GM18517 (cell line): ENCODE measurements around the gene USP20.

Source experiments
- ATAC-seq: cut with Tn5 transposase; IDR thresholded peaks from one replicate; pipeline ENCODE4 v1.9.1; 2021; ENCODE audit warnings: mild to moderate bottlenecking, moderate library complexity; ENCODE audit not compliant: unreplicated experiment

The USP20 gene

GRCh38 chr9:129874261-129875101, 39.2 kb downstream of the USP20 start:
- no peak for ATAC-seq

- ATAC-seq, result no peak
Measured at GRCh38 chr9:129875181-129875611, 39.9 kb downstream of the USP20 start.

GRCh38 chr9:129875687-129876395, 40.6 kb downstream of the USP20 start:
- ATAC-seq, result no peak

GRCh38 chr9:129876815-129877214, 41.6 kb downstream of the USP20 start:
- ATAC-seq, result no peak

GRCh38 chr9:129878291-129878690, 43.0 kb downstream of the USP20 start:
- no peak for ATAC-seq

GRCh38 chr9:129879103-129879699, 43.9 kb downstream of the USP20 start:
- ATAC-seq, result no peak

GRCh38 chr9:129879991-129880653, 44.9 kb downstream of the USP20 start:
- ATAC-seq, result no peak

GRCh38 chr9:129880654-129881546, 45.6 kb downstream of the USP20 start:
- ATAC-seq, result no peak

- ATAC-seq, result no peak
Measured at GRCh38 chr9:129881547-129882324, 46.5 kb downstream of the USP20 start.

- ATAC-seq, result no peak
Measured at GRCh38 chr9:129884220-129885017, 49.2 kb downstream of the USP20 start.

GRCh38 chr9:129885018-129885669, 49.9 kb downstream of the USP20 start:
- no peak for ATAC-seq

GRCh38 chr9:129885670-129886106, 50.4 kb downstream of the USP20 start:
- ATAC-seq, result no peak

GRCh38 chr9:129886226-129887174, 51.2 kb downstream of the USP20 start:
- no peak for ATAC-seq

GRCh38 chr9:129887334-129888292, 52.4 kb downstream of the USP20 start:
- ATAC-seq, result no peak

GRCh38 chr9:129888293-129889121, 53.2 kb downstream of the USP20 start:
- peak; percentile 65 for ATAC-seq
